HepG2 (cell line): ENCODE measurements around the gene DMXL1. TPM values are rescaled to one million over a fixed set of nuclear protein-coding genes. Genes with fewer than 3 reads are reported as not detected.

Experiments
- ATAC-seq: fragments of 200-7000 bp; cut with Tn5 transposase; 3 replicates; pipeline ENCODE4 v1.9.1; 2020; ENCODE audit warnings: mild to moderate bottlenecking, moderate library complexity
- BruUV-seq: library from RNA; stranded (reverse); fragments of 400-500 nt; replicated peaks from 2 replicates; lab custom pipeline; 2021; lab: Mats Ljungman, UMichigan
- CTCF ChIA-PET: fragments of 300-600 bp; formaldehyde crosslinking; extraction: SDS; loops from one replicate; lab custom pipeline; 2021; ENCODE audit warnings: low total read pairs, inconsistent platforms, low intra/inter-chr PET ratio; lab: Yijun Ruan, JAX
- POLR2A ChIA-PET: fragments of 350-600 bp; sonication (Branson Sonifier 250); formaldehyde crosslinking; loops from one replicate; lab custom pipeline; 2020; ENCODE audit warnings: antibody characterized with exemption, inconsistent platforms; lab: Yijun Ruan, JAX
- DNase-seq: peaks from one replicate; pipeline ENCODE4 v3.0.0-alpha.2; 2015; ENCODE audit warnings: low spot score
- FAIRE-seq: peaks from 3 replicates; lab custom pipeline; 2011; peaks lifted over from hg19 to GRCh38; lab: Jason Lieb, UNC
- H2AFZ ChIP-seq: one replicate; pipeline ENCODE4 v1.6.1; 2011; ENCODE audit warnings: low read length, inconsistent platforms
- H3K27ac ChIP-seq: fragments of 300-600 bp; 3 replicates; pipeline ENCODE4 v1.8.0; 2011; ENCODE audit warnings: mixed run types, mild to moderate bottlenecking, mixed read lengths, low read length, inconsistent platforms; ENCODE audit not compliant: insufficient read depth; ENCODE audit errors: extremely low read length
- H3K27me3 ChIP-seq, 2 experiments: fragments of 200-600 bp in 1 of 2; 2 replicates in 1 of 2; 3 replicates in 1 of 2; pipeline versions ENCODE4 v1.6.0 to v1.8.0; 2011; ENCODE audit warnings: low read length in 2 of 2, mild to moderate bottlenecking in 2 of 2, moderate library complexity in 2 of 2, inconsistent platforms in 1 of 2; ENCODE audit not compliant: insufficient read depth in 2 of 2, control insufficient read depth in 1 of 2
- H3K36me3 ChIP-seq, 2 experiments: fragments of 200-600 bp in 1 of 2; replicated peaks in 1 of 2; 2 replicates in 1 of 2; 3 replicates in 1 of 2; pipeline versions ENCODE4 v1.5.1 to v1.8.0; 2011; ENCODE audit warnings: low read length in 2 of 2, inconsistent platforms in 1 of 2; ENCODE audit not compliant: insufficient read depth in 2 of 2, control insufficient read depth in 1 of 2
- H3K4me1 ChIP-seq: 2 replicates; pipeline ENCODE4 v1.5.1; 2012; ENCODE audit warnings: low read length, inconsistent platforms; ENCODE audit not compliant: insufficient read depth
- H3K4me2 ChIP-seq: 2 replicates; pipeline ENCODE4 v1.6.0; 2011; ENCODE audit warnings: low read depth, low read length, inconsistent platforms
- H3K4me3 ChIP-seq, 3 experiments: fragments of 200-600 bp in 1 of 3; sonication (generic), shearing (Covaris generic) in 1 of 3; replicated peaks in 1 of 3; 2 replicates each; pipeline ENCODE4 v1.5.1; 2011 to 2016; ENCODE audit warnings: low read length in 3 of 3, inconsistent platforms in 2 of 3, low read depth in 2 of 3, mild to moderate bottlenecking in 2 of 3, control low read depth in 1 of 3, mixed read lengths in 1 of 3; ENCODE audit not compliant: insufficient read depth in 1 of 3
- H3K79me2 ChIP-seq: one replicate; pipeline ENCODE4 v1.6.1; 2011; ENCODE audit warnings: low read length, inconsistent platforms; ENCODE audit not compliant: insufficient read depth
- H3K9ac ChIP-seq: 2 replicates; pipeline ENCODE4 v1.6.0; 2011; ENCODE audit warnings: mild to moderate bottlenecking, low read depth, low read length, inconsistent platforms; ENCODE audit not compliant: insufficient read depth
- H3K9me3 ChIP-seq: 2 replicates; pipeline ENCODE4 v1.5.1; 2012; ENCODE audit warnings: mild to moderate bottlenecking, low read length
- H4K20me1 ChIP-seq: 2 replicates; pipeline ENCODE4 v1.6.0; 2011; ENCODE audit warnings: inconsistent platforms, mild to moderate bottlenecking, low read length, moderate library complexity; ENCODE audit not compliant: insufficient read depth
- KMT2A ChIP-seq: sonication (generic); formaldehyde crosslinking; IDR thresholded peaks from 2 replicates; pipeline ENCODE4 v1.4.0; 2020; ENCODE audit warnings: missing genetic modification reagents
- MAFF ChIP-seq: IDR thresholded peaks from 2 replicates; pipeline ENCODE4 v1.6.1; 2011; ENCODE audit warnings: low read depth, low read length, improper control_type of control experiment
- MAFK ChIP-seq, 2 experiments: IDR thresholded peaks in 1 of 2; conservative IDR thresholded peaks in 1 of 2; 2 replicates each; pipeline ENCODE4 v1.6.1; 2011; ENCODE audit warnings: improper control_type of control experiment in 2 of 2, low read length in 2 of 2
- SNAI1 ChIP-seq: sonication (generic); formaldehyde crosslinking; IDR thresholded peaks from 2 replicates; pipeline ENCODE4 v1.5.0; 2020; ENCODE audit warnings: mild to moderate bottlenecking, missing genetic modification reagents, borderline replicate concordance
- TRIM24 ChIP-seq: sonication (generic); formaldehyde crosslinking; IDR thresholded peaks from 2 replicates; pipeline ENCODE4 v1.8.0; 2022; ENCODE audit warnings: mild to moderate bottlenecking, missing genetic modification reagents
- ZBTB8A ChIP-seq: sonication (generic); formaldehyde crosslinking; IDR thresholded peaks from 2 replicates; pipeline ENCODE4 v1.4.0; 2020; ENCODE audit warnings: mild to moderate bottlenecking, low read depth, missing genetic modification reagents, borderline replicate concordance
- ZNF124 ChIP-seq: sonication (generic); formaldehyde crosslinking; IDR thresholded peaks from 2 replicates; pipeline ENCODE4 v1.4.0; 2020; ENCODE audit warnings: missing genetic modification reagents
- ZNF318 ChIP-seq: sonication (generic); formaldehyde crosslinking; IDR thresholded peaks from 2 replicates; pipeline ENCODE4 v1.4.0; 2020; ENCODE audit warnings: mild to moderate bottlenecking, missing genetic modification reagents
- ZNF468 ChIP-seq: sonication (generic); formaldehyde crosslinking; IDR thresholded peaks from 2 replicates; pipeline ENCODE4 v1.8.0; 2022; ENCODE audit warnings: mild to moderate bottlenecking, moderate library complexity, missing genetic modification reagents
- ZNF891 ChIP-seq: sonication (generic); formaldehyde crosslinking; IDR thresholded peaks from 2 replicates; pipeline ENCODE4 v1.5.0; 2020; ENCODE audit warnings: mild to moderate bottlenecking, missing genetic modification reagents
- ZSCAN22 ChIP-seq: sonication (generic); formaldehyde crosslinking; IDR thresholded peaks from 2 replicates; pipeline ENCODE4 v1.4.0; 2020; ENCODE audit warnings: mild to moderate bottlenecking, missing genetic modification reagents
- WGBS: methylation state at CpG from one replicate; pipeline ENCODE4 v1.1.6; 2017; ENCODE audit warnings: low lambda C conversion rate; 5-methylcytosine and 5-hydroxymethylcytosine counted together
- in situ Hi-C: cut with HindIII; loops from 2 replicates; pipeline ENCODE4 v1.10.0; 2017; ENCODE audit warnings: low pct_unique_long_range_greater_than_20kb; ENCODE audit not compliant: extremely low pct_ligation_motif_present
- intact Hi-C: fragments of 100-400 bp; cut with micrococcal nuclease; formaldehyde crosslinking; loops from one replicate; pipeline ENCODE4 v1.10.0; 2022; ENCODE audit not compliant: unreplicated experiment
- polyA plus RNA-seq, 8 experiments: library from polyadenylated mRNA; depleted of rRNA in 3 of 8; stranded (reverse) in 7 of 8; unstranded in 1 of 8; fragments of >200 nt; fragmentation: Illumina TruSeq in 4 of 8; extraction: Trizol in 4 of 8; gene quantifications; 2 replicates each; pipeline versions ENCODE4 v1.2.1 to v1.2.3, GENCODE V29; 2011 to 2016; ENCODE audit warnings: low read depth in 4 of 8, missing spikeins in 1 of 8, mixed read lengths in 1 of 8; ENCODE audit not compliant: insufficient read depth in 1 of 8
- total RNA-seq, 5 experiments: library from RNA; depleted of rRNA; stranded (reverse); fragments of >200 nt; fragmentation: Illumina TruSeq; extraction: Trizol; gene quantifications; 2 replicates each; pipeline ENCODE4 v1.2.3, GENCODE V29; 2016; ENCODE audit warnings: low read depth in 1 of 5

DMXL1 gene
- total and polyA plus RNA-seq, 2 of the 13 experiments (the other 11 are each of a cell fraction or from before 2014, with no cell fraction given), result 6.9 to 18.6 TPM

DNA sequence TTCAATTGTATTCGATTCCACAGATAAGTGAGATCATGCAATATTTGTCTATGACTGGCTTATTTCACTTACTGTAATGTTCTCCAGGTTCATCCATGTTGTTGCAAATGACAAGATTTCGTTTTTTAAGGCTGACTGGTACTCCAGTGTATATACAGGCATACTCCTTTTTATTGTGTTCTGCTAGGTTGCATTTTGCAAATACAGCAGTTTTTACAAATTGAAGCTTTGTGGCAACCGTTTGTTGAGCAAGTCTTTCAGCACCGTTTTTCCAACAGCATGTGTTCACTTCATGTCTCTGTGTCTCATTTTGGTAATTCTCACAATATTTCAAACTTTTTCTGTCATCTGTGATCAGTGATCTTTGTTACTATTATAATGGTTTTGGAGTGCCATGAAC, 82.7 kb downstream of the DMXL1 start:
- Histone ChIP-seq H4K20me1 (no peaks in the 10 kb centered on the region), H3K4me1 (no peaks in the 10 kb centered on the region), H3K9me3 (no peaks in the 10 kb centered on the region), H3K36me3 (peaks cover 1 to 6% of the 10 kb centered on the region in 2 experiments; a peak in 1 of 5 replicates), H3K27me3 (no peaks in the 10 kb centered on the region), H3K4me2 (no peak overlapping the region), H3K27ac (no peak overlapping the region), H3K79me2 (no peaks in the 10 kb centered on the region), H3K9ac (no peak overlapping the region), H3K4me3 (no peak overlapping the region), H2AFZ (no peak overlapping the region)
- FAIRE-seq, result no peak
- BruUV-seq, result no TSS peak
- TF ChIP-seq ZBTB8A (CRISPR knock-in tag) (no peak), MAFK (conservative IDR thresholded peaks at IDR 0.05 in 1 of 2, IDR thresholded peaks at IDR 0.05 in 1 of 2; ENCODE audit: low read length in 2 of 2) (peak; percentile 63 to 74), MAFF (peak; percentile 63)
- POLR2A ChIA-PET, result no interaction called here
- in situ Hi-C loops, result no loop called here
- ATAC-seq, result no peak
- 95% methylated on average over 4 of the region's 4 CpGs for WGBS
- intact Hi-C loops, result no loop called here
- CTCF ChIA-PET, result no interaction called here
- DNase-seq, result no peak

- no TSS peak for BruUV-seq
- FAIRE-seq, result no peak
- Histone ChIP-seq H3K27me3 (no peaks in the 10 kb centered on the region), H3K79me2 (no peaks in the 10 kb centered on the region), H3K9me3 (no peaks in the 10 kb centered on the region), H3K27ac (no peak overlapping the region), H3K4me1 (no peaks in the 10 kb centered on the region), H3K36me3 (no peaks in the 10 kb centered on the region), H3K9ac (no peak overlapping the region), H4K20me1 (no peaks in the 10 kb centered on the region), H3K4me2 (no peak overlapping the region), H3K4me3 (no peak overlapping the region), H2AFZ (no peak overlapping the region)
- WGBS, result 98% methylated on average over 2 of the region's 2 CpGs
- CTCF ChIA-PET, result no interaction called here
- ATAC-seq, result no peak
- intact Hi-C loops, result no loop called here
- POLR2A ChIA-PET, result no interaction called here
- in situ Hi-C loops, result no loop called here
- DNase-seq, result no peak
- TF ChIP-seq ZNF318 (CRISPR knock-in tag) (no peak), ZNF468 (no peak), TRIM24 (CRISPR knock-in tag) (no peak), ZNF891 (CRISPR knock-in tag) (no peak), ZNF124 (CRISPR knock-in tag) (no peak), KMT2A (no peak), ZSCAN22 (CRISPR knock-in tag) (no peak), SNAI1 (CRISPR knock-in tag) (no peak)
Measured at GRCh38 chr5:119158144-119158543, 87.3 kb downstream of the DMXL1 start.
